Measurements from ENCODE around the gene OSM. TPM values are rescaled to one million over a fixed set of nuclear protein-coding genes. Genes with fewer than 3 reads are reported as not detected.

The OSM gene
- total RNA-seq, 4 donors from 2014 or later, result 0.82 to 7.3 (median 1.0) TPM

- TF ChIP-seq CTCF (IDR thresholded peaks at IDR 0.05; ENCODE audit: low read depth), result no peak
These were observed 40.3 kb downstream of the OSM start for GRCh38 chr22:30226192-30226832.

DNA sequence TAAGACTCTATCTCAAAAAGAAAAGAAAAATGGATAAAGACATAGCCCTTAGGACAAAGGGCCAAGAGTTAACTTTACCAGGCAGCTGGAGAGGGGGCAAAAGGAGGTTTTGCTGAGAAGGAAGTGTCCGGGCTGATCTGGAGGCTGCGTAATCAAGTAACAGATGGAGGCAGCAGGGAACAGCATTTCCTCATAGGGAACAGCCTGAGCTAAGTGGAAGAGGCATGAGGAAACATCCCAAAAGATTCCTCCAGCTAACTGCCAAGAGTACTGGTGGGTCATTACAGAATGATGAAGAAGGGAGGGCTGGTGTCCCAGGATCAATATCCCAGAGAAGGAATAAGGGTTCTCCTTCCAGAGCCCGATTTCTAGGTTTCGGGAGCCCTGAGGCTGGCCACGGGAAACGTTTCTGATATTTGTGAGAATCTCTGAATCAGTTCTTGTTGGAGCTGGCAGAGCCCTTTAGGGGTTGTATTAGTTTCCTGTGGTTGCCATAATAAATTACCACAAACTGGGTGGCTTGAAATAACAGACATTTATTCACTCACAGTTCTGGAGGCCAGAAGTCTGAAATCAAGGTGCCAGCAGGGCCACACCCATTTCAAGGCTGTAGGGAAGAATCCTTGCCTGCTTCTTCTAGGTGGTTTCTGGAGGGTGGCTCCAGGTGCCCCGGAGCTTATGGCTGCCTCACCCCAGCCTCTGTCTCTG, 41.3 kb downstream of the OSM start:
- no peak for TF ChIP-seq CTCF (IDR thresholded peaks at IDR 0.05; ENCODE audit: low read depth)

DNA sequence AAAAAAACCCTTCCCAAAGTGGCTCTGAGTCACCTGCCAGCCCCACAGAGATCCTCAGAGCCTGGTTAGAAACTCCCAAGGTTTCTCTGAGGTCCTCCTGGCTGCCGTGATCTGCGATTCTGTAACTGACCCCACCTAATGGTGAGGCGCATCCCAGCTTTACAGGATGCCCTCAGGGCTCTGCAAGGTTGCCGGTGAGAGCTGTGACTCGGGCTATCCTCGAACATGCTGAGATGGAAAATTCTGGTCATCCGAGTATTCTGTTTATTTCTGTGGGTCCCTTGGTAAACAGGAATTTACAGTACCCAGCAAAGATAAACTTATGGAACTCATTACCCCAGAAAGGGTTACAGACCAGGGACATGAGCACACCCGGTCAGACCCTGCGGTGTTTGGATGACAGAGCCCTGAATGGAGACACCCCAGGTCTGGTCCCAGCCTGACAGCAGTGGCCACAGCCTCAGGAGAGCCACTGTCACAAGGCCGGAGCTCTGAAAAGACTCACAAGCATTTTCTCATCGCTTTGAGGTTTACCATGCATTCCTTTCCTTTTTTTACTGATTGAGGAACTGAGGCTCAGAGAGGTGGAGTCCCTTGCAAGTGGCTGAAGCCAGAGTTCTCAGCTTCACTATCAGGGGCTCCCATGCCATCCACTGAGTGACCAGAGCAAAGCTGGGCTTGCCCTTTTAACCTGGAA, 42.3 kb downstream of the OSM start:
- no peak for TF ChIP-seq CTCF (IDR thresholded peaks at IDR 0.05; ENCODE audit: low read depth)

DNA sequence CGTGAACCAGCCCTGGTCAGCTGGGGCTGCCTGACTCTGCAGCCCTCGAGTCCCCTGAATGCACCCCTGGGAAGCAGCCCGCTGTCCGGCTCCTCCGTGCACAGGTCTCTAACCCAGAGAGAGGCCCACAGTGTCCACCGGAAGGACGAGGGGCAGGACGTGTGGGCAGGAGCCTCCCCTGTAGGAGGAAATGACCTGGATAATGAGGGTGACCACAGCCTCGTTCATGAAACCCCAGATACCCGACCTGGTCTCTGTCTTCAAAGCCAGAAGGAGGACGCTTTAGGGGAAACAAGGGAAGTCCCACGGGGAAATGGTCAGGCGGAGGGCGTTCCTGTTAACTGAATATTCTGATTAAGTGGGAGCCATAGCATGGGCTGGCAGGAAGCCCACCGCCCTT, 43.3 kb downstream of the OSM start:
- TF ChIP-seq CTCF (IDR thresholded peaks at IDR 0.05; ENCODE audit: low read depth), result no peak

- TF ChIP-seq CTCF (IDR thresholded peaks at IDR 0.05; ENCODE audit: low read depth), result no peak
These were observed 44.3 kb downstream of the OSM start for GRCh38 chr22:30222321-30222720.

- no peak for TF ChIP-seq CTCF (IDR thresholded peaks at IDR 0.05; ENCODE audit: low read depth)
These were observed 45.3 kb downstream of the OSM start for GRCh38 chr22:30221121-30221992.

Data from subcutaneous adipose tissue (tissue), 4 donors.